Esophagus mucosa (tissue), 1 donor: ENCODE measurements around the gene HSPA1B. TPM values are rescaled to one million over a fixed set of nuclear protein-coding genes. Genes with fewer than 3 reads are reported as not detected.
"Not testable (repeated sequence)": the region's sequence is repeated elsewhere in the genome, so short reads cannot be mapped to it uniquely, and the experiment has no call there.

Source experiments
- ATAC-seq: fragments of 200-7000 bp; cut with Tn5 transposase; one replicate; pipeline ENCODE4 v1.9.1; 2020
- total RNA-seq: library from RNA; stranded (reverse); gene quantifications from one replicate; pipeline ENCODE4 v1.2.4, GENCODE V29; 2023
- donor health status: DM: yes; HTN: yes; CAD: no.

HSPA1B gene
- total RNA-seq, 1 donor from 2014 or later: 92.9 TPM

DNA sequence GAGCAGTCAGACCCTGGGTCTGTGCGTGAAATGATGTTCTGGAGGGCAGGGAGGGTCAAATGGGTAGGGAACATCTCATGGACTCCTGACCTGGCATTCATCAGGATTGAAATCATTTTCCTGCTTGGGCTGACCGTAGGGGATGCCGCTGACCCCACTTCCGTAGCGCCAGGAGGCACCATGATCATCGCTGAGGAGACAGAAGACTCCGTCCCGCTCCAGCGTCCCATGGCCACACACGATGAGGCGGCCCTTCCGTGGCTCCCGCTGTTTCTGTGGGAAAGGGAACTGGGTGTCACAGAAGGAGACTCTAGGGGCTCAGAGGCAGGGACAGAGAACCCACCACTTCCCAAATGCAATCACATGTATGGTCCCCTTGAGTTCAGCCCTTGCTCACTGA, 32.8 kb downstream of the HSPA1B start:
- no peak for ATAC-seq

DNA sequence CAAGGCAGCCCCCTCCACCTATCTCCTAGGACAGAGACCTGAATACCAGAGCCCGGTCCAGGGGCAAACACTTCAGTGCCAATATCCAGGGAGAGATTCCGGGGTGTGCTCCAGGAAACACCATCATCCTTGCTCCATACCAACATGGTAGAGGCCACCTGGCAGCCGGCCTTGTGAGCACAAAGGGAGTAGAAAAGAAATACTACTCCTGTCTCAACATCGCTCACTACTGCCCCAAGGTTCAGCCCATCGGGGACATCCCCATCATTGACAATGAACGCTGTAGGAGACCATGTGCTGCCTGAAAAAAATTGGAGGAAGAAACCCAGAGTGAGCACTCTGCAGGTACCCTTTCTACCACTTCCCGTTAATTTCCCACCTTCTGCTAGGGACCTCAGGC, 33.6 kb downstream of the HSPA1B start:
- ATAC-seq: no peak

DNA sequence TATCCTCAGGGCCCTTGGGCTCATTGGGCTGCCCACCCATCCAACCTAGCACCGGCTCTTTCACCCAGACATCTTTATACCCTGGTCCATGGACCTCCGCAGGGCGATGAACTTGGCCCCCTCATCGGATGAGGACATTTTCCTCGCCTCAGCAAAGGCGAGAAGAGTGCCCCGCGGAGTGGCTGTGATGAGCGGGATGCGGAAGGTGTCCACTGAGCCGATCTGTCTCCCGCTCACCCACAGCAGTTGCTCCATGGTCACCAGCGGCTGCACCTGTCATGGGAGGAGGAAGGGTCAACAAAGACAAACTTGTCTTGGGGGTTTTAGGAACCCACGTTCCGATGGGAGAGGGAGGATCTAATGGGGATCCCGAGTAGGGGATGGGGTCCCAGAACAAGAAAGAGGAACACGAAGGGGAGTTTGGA, 34.4 kb downstream of the HSPA1B start:
- no peak for ATAC-seq

DNA sequence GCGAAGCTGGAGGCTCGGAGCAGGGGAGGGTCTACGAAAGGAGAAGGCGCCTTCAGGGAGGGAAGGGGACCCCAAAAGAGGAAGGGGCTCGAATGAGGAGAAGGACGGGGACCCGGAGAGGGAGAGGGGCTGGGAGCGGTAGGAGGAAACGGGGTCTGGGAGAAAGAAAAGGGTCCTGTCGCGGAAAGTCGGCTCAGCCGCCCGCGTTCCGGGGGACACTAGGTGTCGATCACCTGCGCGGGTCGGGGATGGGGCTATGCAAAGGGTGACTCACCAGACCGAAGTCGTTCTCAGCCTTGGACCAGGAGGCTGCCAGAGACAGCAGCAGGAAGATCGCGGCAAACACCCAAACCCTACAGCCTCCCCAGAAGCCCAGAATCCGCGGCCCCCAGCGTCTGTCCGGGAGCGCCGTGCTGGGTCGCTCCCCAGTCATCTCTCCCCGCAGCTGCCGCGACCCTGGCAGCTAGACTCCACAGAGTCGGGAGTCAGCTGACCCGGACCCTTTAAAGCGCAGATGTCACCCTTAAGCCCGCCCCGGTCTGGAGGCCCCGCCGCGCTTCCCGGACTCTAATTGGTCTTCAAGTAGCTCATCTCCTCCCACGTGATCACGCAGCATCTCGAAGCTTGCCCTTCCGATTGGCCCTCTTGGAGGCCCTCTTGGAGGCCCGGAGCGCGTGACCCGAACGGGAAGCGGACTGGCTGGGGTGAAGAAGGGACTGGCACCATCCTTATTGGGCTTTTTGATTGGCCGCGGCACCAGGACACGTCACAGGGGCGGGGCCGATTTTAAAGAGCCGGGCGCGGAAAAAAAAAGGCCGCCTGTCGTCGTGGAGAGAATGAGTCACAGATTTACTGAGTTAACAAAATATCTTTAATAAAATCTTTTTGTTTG, 35.1 kb downstream of the HSPA1B start, which contains the start of gene NEU1:
NEU1 (minus strand) TSS at position 478 of the 892 bp plus-strand sequence; CDS start at position 433, 45 bp downstream.
- peak; percentile 97 for ATAC-seq

DNA sequence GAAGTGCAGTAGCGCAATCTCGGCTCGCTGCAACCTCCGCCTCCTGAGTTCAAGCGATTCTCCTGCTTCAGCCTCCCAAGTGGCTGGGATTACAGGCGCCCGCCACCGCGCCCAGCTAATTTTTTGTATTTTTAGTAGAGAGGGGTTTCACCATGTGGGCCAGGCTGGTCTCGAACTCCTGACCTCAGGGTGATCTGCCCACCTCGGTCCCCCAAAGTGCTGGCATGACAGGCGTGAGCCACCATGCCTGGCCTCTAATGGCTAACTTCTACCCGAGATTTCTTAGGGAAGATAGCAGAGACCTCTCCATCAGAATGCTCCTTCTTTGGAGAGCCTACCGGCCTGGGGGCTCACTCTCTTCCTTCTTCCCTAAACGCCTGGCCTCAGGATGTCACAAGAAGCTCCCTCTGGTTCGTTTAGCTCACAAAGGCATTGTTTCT, 36.6 kb downstream of the HSPA1B start:
- ATAC-seq: not testable (repeated sequence)

DNA sequence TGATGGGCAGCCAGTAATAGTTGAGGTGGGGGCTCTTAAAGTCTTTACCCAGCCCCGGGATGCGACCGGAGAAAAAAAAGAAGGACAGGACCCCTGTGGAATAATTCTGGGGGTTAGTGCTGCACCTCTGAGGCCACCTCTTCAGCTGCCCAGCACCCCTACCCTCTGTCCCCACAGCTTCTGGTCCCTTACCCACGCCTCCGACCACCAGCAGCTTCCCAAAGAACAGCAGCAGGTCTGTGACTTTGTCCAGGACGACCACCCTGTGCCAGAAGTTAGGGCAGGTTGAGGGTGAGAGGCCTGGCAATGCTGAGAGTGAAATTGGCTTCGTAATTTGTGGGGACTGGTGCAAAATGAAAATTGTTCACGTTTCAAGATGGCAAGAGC, 37.3 kb downstream of the HSPA1B start:
- no peak for ATAC-seq

DNA sequence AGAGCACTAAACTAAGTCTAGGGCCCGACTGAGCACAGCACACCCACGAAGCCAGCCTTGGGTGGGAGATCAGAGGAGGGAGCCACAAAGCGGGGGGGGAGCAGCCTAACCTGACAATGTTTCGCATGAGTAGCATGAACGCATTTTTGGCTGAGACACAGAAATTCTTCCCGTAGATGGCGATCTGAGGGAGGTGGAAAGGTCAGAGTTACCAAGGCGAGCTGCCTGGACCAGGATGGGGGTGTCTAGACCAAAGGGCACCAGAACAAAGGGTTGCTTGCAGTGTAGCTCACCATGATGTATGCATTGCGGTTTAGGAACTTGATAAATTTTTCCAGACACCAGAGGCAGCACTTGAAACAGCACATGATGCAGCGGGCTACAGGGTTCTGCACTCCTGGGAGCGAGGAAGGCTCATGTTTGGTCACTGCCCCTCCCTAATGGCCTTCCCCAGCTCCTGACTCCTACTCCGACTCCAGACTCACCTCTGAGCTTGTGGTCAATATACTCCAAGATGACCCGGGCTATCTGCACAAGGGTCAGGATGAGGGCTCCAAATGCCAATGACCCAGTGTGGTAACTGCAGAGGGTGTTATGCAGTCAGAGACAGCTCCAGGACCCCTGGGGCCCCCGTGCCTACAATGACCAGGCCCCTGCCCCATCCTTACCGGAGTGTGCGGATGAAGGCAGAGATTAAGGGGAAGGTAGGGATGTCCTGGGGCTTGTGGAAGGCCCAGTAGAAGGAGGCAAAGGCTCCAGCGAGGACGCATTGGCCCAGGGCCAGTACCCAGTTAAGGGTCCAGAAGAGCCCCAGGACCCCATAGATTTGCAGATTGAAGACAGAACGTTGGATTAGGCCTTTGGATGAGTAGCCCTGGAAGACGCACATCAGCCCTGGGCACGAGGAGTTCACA, 37.9 kb downstream of the HSPA1B start:
- ATAC-seq: no peak

DNA sequence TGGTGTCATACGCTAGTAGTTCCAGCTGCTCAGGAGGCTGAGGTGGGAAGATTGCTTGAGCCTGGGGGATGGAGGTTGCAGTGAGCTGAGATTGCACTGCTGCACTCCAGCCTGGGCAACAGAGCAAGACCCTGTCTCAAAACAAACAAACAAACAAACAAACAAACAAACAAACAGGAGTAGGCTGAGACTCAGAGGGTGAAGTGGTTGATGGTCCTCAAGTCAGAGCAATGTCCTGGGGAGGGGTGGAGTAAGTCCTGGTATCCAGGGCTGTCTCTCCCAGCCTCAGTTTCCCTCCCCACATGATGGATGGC, 41.1 kb downstream of the HSPA1B start:
- not testable (repeated sequence) for ATAC-seq

DNA sequence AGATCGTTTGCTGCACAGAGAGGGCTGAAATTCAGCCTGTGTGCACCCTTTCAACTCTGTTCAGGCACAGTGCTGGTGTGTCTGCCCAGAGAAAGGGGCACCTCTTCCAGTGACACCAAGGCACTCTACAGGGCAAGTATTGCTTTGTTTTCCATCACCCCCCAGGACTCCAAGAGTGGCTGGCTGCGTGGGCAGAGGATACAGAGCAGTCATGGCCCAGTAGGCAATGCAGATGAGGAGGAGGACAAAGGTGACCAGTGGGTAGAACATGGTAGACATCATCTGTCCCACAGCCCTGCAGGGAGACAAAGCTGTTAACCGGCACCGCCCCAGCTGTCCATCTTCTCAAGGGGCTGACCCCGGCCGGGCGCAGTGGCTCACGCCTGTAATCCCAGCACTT, 41.8 kb downstream of the HSPA1B start:
- ATAC-seq: no peak

DNA sequence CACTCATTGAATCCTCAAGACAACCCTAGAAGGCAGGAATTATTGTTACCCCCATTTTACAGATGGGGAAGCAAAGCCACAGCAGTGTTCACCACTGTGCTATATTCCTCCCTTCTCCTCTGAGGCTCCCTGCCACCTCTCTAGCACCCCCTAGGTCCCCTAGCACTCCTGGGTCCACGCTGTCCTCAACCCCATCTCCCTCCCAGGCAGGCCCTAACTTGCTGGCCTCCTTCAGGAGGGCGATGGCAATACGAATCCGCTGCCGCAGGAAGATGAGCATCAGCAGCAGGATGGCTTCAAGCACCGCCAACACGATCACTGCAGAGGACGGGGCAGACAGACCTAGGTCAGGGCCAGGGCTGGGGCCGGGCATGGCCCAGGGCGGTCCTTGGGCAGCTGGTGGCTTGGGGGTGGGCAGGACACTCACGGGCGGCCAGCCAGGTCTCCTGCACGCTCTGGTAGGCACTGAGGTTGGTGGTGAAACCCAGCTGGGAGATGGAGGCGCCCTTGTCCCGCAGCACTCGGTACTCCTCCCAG, 42.9 kb downstream of the HSPA1B start:
- peak; percentile 20 for ATAC-seq

DNA sequence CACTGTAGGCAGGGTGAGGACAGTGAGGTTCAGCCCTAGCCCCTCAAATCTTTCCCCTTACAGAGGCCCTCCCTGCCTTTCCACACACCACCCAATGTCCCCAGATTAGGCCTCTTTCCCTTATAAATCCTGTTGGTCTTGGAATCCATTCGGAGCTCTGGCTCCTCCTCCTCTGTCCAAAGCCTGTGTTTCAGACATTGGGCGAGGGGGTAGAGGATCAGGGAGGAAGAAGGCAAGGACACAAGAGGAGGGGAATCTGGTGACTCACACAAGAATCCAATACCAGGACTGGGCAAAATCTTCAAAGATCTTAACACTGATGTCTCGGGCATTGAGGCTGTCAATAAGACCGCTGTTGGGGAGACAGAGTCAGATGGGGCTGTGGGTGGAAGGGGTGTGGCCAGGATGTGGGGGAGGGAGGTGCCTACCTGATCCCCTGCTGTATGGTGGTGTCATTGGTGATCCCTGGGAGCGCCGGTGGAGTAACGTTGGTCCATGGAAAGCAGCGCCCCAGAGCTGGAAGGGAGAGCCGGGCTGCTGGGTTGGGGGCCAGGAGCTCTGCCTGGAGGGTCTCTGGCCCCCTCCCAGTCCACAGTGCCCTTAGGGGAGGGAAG, 43.6 kb downstream of the HSPA1B start:
- no peak for ATAC-seq

DNA sequence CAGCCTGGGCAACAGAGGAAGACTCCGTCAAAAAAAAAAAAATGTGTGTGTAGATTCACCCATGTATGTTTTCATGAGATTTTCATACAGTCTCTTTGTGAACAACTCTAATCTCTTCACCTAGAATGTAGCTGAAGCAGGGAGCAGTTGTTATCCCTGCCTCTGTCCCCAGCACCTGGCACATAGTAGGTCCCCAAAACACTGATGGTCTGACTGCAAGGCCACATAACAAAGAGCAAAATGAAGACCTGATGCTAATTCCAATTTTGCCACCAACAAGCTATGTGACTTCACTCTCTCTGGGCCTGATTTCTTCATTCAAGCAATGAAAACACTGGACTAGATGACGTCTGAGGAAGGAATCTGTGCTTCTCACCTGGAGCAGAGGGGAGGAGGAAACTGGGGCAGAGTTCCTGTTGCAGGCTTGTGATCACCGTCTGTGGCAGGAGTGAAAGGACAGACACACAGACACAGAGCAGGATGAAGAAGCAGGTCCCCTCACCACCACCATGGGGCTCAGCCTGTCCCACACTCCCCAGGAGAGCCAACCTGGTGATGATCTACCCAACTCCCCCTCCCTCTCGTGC, 46.6 kb downstream of the HSPA1B start:
- no peak for ATAC-seq

DNA sequence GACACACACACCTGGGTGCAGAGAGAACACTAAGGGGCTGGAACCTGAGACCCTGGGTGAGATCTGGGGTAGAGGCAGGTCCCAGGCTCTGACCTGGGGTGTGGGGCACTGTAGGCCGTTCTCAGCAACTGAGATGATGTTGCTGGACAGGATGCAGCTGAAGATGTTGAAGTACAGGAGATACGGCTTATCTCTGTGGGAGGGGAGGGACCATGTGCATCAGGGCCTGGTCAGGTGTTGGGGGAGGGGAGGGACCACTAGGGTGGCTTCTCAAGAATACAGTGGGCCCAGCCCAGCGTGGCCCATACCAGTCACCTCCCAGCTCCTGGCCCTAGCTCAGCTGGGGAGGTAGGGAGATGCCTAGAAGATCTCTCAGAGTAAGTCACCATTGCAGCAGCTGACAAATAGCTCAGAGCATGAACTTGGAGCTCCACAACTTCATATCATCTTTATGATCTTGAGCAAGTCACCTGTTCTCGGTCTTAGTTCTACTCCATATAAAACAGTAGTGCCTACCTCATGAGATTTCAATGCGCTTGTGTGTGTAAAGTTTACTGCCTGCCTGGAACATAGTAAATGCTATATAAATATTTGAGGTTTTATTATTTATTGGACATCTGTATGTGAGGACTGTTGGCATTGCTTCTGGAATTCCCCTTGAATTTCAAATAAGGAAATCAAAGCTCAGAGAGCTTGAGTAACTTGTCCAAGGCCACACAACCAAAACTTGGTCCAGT, 47.5 kb downstream of the HSPA1B start:
- ATAC-seq: no peak

DNA sequence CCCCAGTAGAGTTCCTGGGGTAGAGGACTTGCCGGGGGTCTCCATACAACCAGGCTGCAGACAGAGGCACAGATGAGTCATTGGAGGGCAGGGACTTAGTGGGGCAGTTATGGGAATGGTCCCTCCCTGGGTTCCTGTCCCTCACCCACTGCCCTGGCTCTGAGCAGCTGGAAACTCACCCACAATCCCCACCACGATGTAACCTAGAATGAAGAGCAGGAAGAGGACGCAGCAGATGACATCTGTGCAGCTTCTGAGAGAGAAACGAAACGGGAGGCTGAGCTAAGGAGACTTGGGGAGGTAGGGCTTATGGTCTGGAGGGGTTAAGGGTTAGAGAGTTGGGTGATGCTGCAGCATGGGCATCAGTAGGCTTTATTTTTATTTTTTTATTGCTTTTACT, 48.3 kb downstream of the HSPA1B start:
- ATAC-seq: no peak

DNA sequence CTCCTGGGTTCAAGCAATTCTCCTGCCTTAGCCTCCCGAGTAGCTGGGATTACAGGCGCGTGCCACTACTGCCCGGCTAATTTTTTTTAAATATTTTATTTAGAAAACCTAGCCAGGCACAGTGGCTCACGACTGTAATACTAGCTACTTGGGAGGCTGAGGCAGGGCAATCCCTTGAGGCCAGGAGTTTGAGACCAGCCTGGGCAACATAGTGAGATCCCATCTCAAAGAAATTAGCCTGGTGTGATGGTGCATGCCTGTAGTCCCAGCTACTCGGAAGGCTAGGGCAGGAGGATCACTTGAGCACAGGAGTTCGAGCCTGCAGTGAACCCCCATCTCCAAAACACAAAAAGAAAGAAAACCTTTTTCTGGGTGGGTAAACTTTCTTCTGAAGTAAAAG, 48.8 kb downstream of the HSPA1B start:
- ATAC-seq: no peak

DNA sequence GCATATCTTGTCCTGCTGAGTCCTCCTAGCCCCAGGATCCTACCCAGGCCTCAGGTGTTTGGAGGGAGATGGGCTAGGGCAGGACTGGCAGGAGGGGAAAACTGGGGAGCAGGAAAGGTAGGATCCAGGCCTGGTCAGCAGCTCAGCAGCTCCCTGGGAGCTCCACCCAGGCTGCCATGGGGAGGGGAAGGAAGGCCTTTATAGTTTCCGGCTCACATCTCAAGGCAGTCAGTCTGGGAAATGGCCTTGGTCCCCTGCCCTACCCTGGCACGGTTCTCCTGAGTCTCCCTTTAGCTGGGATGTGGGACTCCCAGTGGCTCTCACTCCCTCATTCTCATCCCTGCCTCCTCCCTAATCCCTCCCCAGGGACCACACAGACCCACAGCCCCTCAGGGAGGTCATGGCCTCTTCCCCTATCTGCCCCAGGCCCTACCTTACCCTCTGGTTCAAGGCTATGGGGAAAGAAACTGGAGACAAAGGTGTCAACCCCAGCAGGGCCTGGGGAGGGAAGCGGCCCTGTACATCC, 49.6 kb downstream of the HSPA1B start:
- no peak for ATAC-seq

DNA sequence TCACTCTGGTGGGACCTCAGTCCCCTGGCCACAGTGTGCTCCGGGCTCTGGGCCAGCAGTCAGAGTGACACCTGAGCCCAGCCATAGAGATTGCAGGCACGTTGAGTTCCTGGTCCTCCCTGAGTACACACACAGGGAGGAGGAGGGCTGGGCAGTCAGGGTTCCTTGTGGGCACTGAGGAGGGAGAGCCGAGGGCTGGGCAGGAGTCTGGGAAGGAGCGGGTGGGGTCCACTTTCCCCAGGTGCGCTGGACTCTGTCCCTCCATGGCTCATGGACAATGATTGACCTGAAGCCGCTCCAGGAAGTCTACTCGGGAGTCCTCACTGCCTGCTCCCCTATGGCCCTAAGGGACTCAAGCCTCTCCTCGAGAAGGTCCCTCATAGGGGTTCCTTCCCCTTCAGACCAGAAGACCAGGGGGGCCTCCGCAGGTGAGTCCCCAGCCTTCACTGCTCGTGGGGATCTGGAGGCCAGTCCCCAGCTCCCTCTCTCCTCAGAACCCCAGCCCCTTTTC, 50.2 kb downstream of the HSPA1B start:
- ATAC-seq: peak; percentile 39

DNA sequence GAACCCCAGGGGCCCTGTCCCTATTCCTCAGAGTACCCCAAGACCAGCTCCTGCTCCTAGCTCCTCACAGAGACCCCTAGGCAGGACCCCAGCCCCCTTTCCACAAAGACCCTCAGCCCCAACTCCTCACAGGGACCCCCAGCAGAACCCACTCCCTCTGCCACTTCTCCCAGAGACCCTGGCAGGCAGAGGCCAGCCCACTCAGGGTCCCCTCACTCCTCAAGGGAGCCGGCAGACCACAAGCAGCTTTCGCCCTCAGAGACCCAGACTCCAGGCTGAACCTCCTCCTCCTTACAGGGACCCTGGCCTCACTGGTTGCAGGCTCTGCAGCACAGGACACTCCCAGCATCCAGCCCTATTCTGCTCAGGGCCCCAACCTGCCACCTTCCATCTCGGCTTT, 50.7 kb downstream of the HSPA1B start:
- peak; percentile 10 for ATAC-seq

DNA sequence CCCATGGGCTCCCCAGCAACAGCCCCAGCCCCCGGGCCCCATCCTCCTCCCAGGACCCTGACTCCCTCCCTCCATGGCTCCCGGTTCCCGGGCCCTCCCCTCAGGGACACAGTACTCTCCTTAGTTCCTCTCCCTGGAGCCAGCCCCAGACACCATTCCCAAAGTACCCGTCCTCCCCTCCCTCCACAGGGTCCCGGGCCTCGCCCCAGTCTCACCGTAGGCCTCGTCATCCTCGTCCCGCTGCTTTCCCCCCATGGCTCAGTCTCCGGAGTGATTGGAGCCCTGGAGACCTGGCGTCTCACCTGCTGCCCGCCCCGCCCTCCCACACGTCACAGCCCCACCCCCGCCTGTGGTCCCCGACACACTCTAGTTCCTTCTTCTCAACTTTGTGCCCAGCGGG, 51.2 kb downstream of the HSPA1B start, which contains the start of gene SLC44A4:
SLC44A4 (minus strand) TSS at position 272 of the 400 bp plus-strand sequence; CDS start at position 255, 17 bp downstream.
- ATAC-seq: peak; percentile 55

DNA sequence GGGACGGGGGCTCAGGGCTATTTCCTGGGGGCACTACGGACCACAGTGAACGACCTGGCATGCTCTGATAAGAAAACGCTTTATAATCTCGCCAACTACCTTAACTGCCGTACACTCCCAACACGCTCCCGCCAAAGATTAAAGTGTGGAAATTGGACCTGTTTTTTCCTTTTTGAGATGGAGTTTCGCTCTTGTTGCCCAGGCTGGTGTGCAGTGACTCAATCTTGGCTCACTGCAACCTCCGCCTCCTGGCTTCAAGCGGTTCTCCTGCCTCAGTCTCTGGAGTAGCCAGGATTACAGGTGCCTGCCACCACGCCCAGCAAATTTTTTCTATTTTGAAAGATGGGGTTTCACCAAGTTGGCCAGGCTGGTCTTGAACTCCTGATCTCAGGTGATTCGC, 51.6 kb downstream of the HSPA1B start:
- ATAC-seq: peak; percentile 10
